Stimulated activated CD8-positive, alpha-beta memory T cell treated with anti-CD3 and anti-CD28 coated beads, Interleukin-2, amount 100 ng/mL, for 48 hours (primary cell): ENCODE measurements around the gene MRPL32.

Source experiments
- DNase-seq, 2 donors: peaks; one replicate each; pipeline ENCODE4 v3.0.0-alpha.2; 2020; ENCODE audit warnings: low read depth in 2 of 2

The MRPL32 gene

DNA sequence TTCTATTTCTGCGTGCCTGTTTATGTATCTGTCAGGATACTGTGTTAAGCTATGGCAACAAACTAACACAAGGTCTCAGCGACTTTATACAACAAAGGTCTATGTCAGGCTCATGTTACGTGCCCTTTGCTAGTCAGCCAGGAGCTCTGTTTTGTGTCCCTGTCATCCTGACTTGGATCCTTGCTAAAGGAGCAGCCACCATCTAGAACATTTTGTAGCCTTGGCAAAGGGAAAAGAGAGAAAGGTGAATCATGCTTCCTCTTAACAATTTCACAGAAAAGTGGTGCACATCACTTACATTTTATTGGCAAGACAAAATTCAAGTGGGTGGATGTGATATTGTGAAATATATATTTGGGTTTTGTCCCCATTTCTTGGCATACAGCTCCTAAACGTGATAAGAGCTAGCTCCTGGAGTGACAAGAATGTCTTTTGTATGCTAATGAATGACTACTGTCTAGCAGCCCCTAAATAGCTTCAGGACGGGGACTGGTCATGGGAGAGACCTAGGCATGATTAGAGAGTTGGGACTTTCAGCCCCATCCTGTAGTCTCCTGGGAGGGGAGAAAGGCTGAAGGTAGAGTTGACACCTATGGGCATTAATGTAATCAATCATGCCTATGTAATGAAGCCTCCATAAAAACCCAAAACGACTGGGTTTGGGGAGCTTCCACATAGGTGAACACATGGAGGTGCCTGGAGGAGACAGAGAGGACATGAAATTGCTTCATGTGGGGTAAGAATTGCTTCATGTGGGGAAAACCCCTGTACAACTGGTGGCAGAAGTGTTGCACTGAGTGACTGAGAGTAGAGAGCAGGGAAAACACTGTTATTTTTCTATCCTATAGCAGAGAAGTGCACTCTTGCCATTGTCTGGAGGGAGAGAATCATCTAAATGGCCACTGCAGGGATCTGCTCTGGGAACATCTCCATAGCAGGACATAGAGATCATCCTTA is 33.0 kb downstream of the MRPL32 start:
- no peak for DNase-seq

- DNase-seq: no peak
These were observed 35.2 kb downstream of the MRPL32 start for GRCh38 chr7:42967391-42967790.

DNA sequence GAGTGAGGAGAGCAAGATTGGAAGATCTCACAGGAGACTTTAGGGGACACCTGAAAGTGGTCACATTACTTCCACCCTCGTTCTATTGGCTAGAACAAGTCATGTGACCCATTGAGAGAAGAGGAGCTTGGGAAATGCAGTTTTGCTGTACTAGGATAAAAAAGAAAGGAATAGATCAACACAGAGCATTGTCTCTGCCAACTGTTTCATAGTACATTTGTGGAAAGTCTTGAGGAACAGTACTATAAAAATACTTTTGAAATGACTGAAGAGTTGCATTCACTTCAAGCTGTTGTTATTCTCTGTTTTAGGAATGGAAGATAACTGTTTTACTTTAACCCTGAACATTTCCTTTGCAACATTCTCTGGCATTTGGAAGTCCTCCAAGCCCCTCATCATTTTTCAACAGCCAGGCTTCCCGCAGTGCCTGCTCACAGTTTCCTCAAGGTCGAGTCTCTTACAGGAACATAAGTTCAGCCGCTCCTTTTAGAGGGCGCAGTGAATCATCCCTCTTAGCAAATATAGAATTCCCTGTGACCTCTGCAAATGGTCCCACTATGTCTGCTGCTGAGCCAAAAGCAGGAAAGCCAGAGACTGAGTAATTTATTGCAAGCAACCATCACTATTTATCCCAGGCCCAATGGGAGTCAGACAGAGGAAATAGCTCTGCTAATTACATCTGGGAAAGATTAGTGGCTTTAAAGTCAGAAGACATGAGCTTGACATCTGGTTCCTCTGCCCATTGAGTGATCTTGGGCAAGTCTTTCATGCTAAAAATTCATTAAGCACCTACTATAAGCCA is 40.7 kb downstream of the MRPL32 start:
- no peak for DNase-seq

- no peak for DNase-seq
These were observed 44.2 kb downstream of the MRPL32 start for GRCh38 chr7:42976371-42976770.

GRCh38 chr7:42978496-42978895 is 46.3 kb downstream of the MRPL32 start:
- no peak for DNase-seq

- no peak for DNase-seq
These were observed 47.9 kb downstream of the MRPL32 start for GRCh38 chr7:42980084-42980483.

DNA sequence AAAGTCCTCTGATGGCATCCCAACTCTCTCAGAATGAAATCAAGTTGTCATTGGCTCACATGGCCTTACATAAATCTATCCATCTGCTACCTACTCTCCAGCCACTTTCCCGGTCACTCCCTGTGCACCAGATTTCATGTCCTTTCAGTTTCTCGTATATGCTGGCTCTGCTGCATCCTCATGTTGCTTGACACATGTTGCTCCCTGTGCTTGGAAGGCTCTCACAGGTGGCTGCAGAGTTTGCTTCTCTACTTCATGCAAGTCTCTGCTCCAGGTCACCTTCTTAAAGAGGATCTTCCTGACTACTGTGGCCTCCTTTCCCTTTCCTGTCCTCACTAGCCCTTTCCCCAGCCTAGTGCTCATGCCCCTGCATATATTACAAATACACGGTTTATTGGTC is 48.3 kb downstream of the MRPL32 start:
- DNase-seq: no peak

DNA sequence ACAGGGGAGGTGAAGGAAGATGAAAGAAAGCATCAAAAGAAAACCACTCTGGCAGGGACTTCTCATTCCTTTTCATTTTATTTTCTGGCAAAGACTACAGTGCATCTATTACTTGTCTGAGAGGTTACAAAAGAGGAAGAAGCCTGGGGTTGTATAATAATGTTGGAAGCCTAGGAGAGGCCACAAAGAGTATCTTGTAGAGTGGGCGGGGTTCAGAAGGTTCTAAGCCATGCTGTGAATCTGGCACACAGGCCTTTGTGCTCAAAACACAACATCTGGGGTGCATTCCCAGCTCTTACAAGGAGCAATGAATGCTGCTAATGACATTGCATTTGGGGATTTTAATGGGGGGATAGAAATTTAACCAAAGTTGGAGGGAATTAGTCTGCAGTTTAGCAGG is 49.4 kb downstream of the MRPL32 start:
- no peak for DNase-seq

DNA sequence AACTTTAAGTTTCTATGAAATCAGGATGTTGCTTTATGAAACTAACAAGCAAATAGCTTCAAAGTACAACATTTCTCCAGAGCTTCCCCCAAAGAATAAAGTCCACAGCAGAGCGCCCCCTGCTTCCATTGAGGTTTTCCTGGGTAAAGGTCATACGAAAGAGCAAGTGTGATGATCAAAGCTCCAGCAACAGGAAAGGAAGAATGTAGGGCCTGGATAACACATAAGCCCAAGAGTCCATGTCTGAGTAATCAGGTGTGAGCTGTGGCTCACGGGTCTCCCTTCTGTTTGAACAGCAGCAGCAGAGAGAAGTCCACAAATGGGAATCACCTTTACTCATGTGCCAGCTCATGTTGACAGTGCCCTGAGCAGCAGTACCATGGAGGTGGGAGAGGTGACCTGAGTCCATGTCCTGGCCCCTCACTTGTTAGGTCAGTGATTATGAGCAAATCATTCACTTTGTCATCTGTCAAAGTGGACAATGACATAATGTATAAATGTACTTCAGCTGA is 50.5 kb downstream of the MRPL32 start:
- no peak for DNase-seq

GRCh38 chr7:42984137-42984536 is 52.0 kb downstream of the MRPL32 start:
- no peak for DNase-seq

DNA sequence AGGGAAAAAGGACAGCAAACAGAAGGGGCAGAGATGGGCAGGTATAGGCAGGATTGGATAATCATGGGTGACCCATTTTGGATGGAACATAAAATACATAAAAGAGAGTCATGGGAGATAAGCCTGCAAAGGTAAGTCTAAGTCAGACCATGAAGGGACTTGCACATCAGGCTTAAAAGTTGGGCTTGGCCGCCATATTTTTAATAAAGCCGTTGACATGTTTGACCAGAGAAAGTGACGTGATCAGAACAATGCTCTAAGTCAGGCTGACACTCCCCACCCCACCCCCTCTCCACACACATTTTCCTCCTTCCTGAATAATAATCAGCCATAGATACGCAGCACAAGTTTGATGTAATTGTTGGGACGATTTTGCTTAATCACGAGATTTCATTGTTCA is 54.0 kb downstream of the MRPL32 start:
- no peak for DNase-seq

- DNase-seq: no peak
These were observed 54.6 kb downstream of the MRPL32 start for GRCh38 chr7:42986781-42987248.
